NCI-H1436 (cell line): ENCODE data around the gene PCSK5.
"Not testable (repeated sequence)": the region's sequence is repeated elsewhere in the genome, so short reads cannot be mapped to it uniquely, and the experiment has no call there.

Experiments used
- DNase-seq: peaks from one replicate; lab custom pipeline; 2025; lab: John Stamatoyannopoulos, UW

Gene PCSK5

GRCh38 chr9:76314321-76314720 is 423.8 kb downstream of the PCSK5 start:
- no peak for DNase-seq

- no peak for DNase-seq
Measured at GRCh38 chr9:76316069-76316468, 425.6 kb downstream of the PCSK5 start.

- DNase-seq = not testable (repeated sequence)
Measured at GRCh38 chr9:76319466-76319865, 429.0 kb downstream of the PCSK5 start.

GRCh38 chr9:76321195-76321828 is 430.8 kb downstream of the PCSK5 start:
- no peak for DNase-seq

GRCh38 chr9:76322810-76323209 is 432.3 kb downstream of the PCSK5 start:
- no peak for DNase-seq

- DNase-seq = no peak
Measured at GRCh38 chr9:76323490-76323889, 433.0 kb downstream of the PCSK5 start.

- not testable (repeated sequence) for DNase-seq
Measured at GRCh38 chr9:76324030-76324429, 433.6 kb downstream of the PCSK5 start.

GRCh38 chr9:76330034-76330433 is 439.6 kb downstream of the PCSK5 start:
- DNase-seq = no peak

- DNase-seq = no peak
Measured at GRCh38 chr9:76333388-76333787, 442.9 kb downstream of the PCSK5 start.

- DNase-seq = no peak
Measured at GRCh38 chr9:76333964-76334363, 443.5 kb downstream of the PCSK5 start.

GRCh38 chr9:76336027-76336426 is 445.6 kb downstream of the PCSK5 start:
- no peak for DNase-seq

- DNase-seq = no peak
Measured at GRCh38 chr9:76338418-76338817, 447.9 kb downstream of the PCSK5 start.

GRCh38 chr9:76341616-76342015 is 451.1 kb downstream of the PCSK5 start:
- DNase-seq = no peak

- DNase-seq = no peak
Measured at GRCh38 chr9:76342201-76342600, 451.7 kb downstream of the PCSK5 start.

GRCh38 chr9:76342858-76343257 is 452.4 kb downstream of the PCSK5 start:
- no peak for DNase-seq

- no peak for DNase-seq
Measured at GRCh38 chr9:76349865-76350264, 459.4 kb downstream of the PCSK5 start.

GRCh38 chr9:76351006-76351405 is 460.5 kb downstream of the PCSK5 start:
- no peak for DNase-seq

- DNase-seq = no peak
Measured at GRCh38 chr9:76352026-76352620, 461.6 kb downstream of the PCSK5 start.

GRCh38 chr9:76353280-76353679 is 462.8 kb downstream of the PCSK5 start:
- no peak for DNase-seq

GRCh38 chr9:76354221-76354620 is 463.7 kb downstream of the PCSK5 start:
- no peak for DNase-seq

GRCh38 chr9:76355886-76356285 is 465.4 kb downstream of the PCSK5 start:
- no peak for DNase-seq

- DNase-seq = no peak
Measured at GRCh38 chr9:76357555-76357954, 467.1 kb downstream of the PCSK5 start.

- DNase-seq = no peak
Measured at GRCh38 chr9:76358628-76359280, 468.3 kb downstream of the PCSK5 start.

GRCh38 chr9:76359365-76359764 is 468.9 kb downstream of the PCSK5 start:
- no peak for DNase-seq
